ENCODE data around the gene SH3GL2.

DNA sequence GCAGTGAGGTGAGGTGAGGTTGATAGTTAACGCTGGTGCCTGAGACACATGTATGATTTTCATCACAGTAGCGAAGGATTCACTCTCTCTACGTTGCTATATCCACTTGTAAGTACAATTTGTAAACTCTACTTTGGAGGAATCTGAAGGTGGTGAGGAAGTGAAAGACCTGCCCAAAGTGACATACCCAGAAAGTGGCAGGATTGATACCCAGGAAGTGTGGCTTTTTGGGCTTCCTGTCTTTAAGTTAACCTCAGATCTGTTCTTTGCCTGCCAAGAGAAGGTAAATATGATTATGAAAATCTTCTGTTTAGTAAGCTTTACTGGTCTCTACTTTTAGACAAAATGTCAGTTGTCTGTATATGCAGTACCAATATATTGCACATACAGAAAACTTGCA, 143.1 kb downstream of the SH3GL2 start:
- TF ChIP-seq ISL1 (CRISPR knock-in tag; IDR thresholded peaks at IDR 0.05) = no peak
- no peak for TF ChIP-seq PPARA (CRISPR knock-in tag; IDR thresholded peaks at IDR 0.05; ENCODE audit: borderline replicate concordance)
- TF ChIP-seq ARNTL (CRISPR knock-in tag; IDR thresholded peaks at IDR 0.05; ENCODE audit: borderline replicate concordance, low read depth) = no peak
- TF ChIP-seq, protein P1, sequence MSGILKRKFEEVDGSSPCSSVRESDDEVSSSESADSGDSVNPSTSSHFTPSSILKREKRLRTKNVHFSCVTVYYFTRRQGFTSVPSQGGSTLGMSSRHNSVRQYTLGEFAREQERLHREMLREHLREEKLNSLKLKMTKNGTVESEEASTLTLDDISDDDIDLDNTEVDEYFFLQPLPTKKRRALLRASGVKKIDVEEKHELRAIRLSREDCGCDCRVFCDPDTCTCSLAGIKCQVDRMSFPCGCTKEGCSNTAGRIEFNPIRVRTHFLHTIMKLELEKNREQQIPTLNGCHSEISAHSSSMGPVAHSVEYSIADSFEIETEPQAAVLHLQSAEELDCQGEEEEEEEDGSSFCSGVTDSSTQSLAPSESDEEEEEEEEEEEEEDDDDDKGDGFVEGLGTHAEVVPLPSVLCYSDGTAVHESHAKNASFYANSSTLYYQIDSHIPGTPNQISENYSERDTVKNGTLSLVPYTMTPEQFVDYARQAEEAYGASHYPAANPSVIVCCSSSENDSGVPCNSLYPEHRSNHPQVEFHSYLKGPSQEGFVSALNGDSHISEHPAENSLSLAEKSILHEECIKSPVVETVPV (CRISPR knock-in tag; IDR thresholded peaks at IDR 0.05) = no peak
- TF ChIP-seq, protein P2, sequence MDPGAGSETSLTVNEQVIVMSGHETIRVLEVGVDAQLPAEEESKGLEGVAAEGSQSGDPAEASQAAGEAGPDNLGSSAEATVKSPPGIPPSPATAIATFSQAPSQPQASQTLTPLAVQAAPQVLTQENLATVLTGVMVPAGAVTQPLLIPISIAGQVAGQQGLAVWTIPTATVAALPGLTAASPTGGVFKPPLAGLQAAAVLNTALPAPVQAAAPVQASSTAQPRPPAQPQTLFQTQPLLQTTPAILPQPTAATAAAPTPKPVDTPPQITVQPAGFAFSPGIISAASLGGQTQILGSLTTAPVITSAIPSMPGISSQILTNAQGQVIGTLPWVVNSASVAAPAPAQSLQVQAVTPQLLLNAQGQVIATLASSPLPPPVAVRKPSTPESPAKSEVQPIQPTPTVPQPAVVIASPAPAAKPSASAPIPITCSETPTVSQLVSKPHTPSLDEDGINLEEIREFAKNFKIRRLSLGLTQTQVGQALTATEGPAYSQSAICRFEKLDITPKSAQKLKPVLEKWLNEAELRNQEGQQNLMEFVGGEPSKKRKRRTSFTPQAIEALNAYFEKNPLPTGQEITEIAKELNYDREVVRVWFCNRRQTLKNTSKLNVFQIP (CRISPR knock-in tag; IDR thresholded peaks at IDR 0.05; ENCODE audit: borderline replicate concordance, low read depth) = no peak
- TF ChIP-seq ZNF70 (CRISPR knock-in tag; IDR thresholded peaks at IDR 0.05) = no peak
- no peak for TF ChIP-seq ZFP3 (CRISPR knock-in tag; IDR thresholded peaks at IDR 0.05)
- TF ChIP-seq ZNF8 (CRISPR knock-in tag; IDR thresholded peaks at IDR 0.05) = no peak
- TF ChIP-seq ZFP30 (CRISPR knock-in tag; IDR thresholded peaks at IDR 0.05) = no peak
- no peak for TF ChIP-seq BACH2 (CRISPR knock-in tag; IDR thresholded peaks at IDR 0.05; ENCODE audit: borderline replicate concordance)
